HG03565 (cell line): ENCODE measurements around the gene CCM2.

Experiments used
- ATAC-seq: cut with Tn5 transposase; IDR thresholded peaks from one replicate; pipeline ENCODE4 v1.9.1; 2021; ENCODE audit warnings: mild to moderate bottlenecking, moderate library complexity; ENCODE audit not compliant: unreplicated experiment

The CCM2 gene

GRCh38 chr7:45064047-45064725 is 64.2 kb downstream of the CCM2 start:
- ATAC-seq: no peak

DNA sequence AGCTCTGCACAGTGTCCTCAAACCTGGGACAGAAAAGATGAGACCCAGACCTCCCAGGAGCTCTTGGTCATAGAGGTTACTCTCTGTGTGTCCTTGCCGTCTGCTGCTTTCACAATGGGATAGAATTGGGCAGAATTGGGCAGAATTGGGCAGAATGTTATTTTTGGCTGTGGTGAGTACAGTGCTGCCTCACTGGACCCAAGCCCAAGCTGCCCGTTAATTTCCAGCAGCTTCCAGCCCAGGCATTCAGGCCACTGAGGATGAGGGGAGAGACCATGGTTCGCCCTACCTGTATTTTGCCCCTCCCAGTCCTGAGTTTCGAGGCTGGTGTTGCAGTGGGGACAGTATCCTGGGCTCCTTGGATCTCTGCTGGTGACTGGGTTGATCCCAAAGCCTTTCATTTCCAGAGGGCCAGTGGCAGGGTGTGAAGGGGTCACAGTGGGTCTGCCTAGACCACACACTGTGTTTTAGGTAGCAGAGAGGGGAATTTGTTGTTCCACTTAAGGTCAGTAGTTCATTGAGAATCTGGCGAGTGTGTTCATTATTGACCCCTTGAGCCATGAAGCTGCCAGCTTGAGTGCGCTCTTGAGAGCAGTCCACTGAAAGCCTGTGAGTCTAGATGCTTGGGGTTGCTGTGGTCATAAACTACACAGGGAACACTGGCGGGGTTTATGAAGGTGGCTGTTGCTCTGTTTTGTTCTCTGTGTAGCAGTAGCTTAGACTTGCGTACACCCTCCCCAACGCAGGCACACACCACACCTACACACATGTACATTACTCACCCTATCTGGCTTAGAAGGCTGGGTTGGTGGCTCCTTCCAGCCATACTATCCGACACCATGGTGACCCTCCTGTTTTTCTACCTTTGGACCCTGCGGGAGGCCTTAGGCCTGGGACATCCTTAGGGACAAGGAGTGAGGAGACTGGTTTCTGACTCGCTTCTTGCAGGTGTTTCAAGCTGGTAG is 65.3 kb downstream of the CCM2 start:
- no peak for ATAC-seq

DNA sequence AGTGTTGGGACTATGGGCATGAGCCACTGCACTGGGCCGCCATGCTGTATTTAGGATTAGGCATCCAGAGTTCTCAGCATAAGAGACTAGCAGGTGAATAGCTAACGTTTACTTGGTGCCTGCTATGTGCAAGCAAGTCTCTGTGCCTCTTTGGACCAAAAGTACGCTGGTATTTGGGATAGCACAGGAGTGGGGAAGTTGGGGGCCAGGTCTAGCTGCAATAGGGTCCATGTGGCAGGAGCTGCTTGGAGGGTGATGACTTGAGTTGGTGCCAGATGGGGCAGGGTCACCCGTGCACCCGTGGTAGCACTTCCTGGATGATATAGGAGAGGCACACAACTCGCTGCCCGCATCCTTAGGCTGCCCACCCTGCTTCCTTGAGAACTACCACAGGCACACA is 66.4 kb downstream of the CCM2 start:
- ATAC-seq: no peak

- no peak for ATAC-seq
Measured at GRCh38 chr7:45067582-45067981, 67.6 kb downstream of the CCM2 start.

DNA sequence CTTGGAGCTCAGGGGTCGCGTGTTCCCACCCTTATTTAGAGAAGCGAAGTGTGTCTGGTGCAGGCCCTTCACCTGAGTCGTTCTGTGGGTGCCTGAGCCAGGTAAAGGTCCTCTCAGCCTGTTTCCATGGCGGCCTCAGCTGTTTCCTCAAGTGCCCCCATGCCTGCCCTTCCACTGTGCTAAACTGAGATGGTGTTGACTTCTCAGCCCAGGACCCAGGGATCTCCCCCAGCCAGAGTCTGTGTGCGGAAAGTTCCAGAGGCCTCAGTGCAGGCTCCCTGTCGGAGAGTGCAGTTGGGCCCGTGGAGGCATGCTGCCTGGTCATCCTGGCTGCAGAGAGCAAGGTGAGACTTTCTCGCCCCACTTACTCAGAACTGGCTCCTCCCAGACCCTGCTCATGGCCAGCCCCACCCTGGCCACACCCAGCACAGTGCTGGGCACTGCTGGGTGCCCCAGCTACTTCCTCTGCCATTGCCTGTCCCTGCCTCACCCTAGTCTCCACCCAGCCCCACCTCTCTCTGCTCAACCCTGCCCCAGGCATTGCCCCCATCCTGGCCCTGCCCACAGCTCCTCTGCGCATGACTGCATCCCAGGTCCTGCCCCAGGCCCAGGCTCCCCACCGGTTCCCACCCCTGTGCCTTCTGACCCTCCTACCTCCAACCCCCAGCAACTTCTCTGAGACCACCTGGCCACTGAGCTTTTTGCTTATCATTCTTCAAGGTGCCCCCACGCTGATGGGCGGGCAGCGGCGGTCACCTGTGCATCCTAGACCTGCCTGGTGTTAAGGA is 68.4 kb downstream of the CCM2 start:
- ATAC-seq: no peak

DNA sequence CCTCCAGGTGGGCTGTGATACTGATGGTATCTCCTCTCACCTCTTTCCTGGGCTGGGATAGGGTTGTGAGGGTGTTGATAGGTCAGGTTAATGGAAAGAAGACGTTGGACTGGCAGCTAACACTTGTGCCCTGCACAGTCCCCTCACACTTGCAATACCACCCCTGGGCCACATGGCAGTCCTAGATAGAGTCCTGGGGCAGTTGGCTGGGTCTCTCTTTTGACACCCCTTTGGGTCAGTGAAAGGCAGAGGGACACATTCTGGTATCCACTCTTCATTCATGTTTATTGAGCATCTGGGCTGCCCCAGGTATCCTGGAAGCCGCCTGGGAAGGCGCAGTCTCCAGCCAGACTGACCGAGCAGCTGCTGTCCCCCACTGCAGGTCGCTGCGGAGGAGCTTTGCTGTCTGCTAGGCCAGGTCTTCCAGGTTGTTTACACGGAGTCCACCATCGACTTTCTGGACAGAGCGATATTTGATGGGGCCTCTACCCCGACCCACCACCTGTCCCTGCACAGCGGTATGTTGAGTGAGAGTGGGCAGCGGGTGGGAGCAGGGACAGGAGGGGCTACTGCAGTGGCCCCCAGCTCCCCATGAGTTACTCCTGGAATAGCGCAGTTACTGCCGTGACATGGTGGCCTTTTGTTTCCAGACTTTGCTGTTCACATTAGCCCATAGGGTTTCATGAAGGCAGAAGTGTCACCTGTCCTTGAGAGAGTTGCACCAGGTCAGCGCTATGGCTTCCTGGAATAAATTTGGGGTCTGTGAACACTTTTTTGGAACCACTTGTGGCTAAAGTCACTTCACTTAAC is 69.6 kb downstream of the CCM2 start:
- no peak for ATAC-seq

DNA sequence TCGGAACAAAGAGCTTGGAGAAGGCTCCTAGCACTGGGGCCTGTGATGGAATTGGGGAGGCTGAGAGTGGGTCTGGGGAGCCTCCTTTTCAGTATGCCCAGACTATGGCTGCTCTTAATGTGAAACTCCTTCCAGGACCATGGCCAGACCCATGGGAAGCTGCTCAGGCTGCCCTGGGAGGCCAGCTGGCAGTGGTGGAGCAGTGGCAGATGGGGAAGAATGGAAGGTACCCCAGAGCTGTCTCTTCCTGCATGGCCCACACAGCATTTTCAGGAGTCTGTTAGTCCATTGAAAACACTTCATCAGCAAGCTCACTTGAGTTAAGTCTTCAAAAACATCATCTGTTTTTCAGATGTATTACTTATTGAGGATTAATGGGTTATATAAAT is 70.2 kb downstream of the CCM2 start:
- no peak for ATAC-seq

DNA sequence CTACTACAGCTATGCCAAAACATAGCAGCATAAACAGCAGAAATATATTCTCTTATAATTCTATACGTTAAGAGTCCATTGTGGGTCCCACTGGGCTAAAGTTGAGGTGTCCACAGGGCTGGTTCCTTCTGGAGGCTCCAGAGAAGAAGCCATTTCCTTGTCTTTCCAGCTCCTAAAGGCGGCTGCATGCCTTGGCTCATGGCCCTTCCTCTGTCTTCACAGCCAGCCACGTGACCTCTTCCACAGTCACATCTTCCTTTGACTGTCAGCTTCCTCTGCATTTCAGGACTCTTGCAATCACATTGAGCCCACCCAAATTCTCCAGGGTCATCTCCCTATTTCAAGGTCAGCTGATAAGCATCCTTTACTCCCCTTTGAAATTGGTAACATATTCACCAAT is 71.5 kb downstream of the CCM2 start:
- ATAC-seq: no peak

DNA sequence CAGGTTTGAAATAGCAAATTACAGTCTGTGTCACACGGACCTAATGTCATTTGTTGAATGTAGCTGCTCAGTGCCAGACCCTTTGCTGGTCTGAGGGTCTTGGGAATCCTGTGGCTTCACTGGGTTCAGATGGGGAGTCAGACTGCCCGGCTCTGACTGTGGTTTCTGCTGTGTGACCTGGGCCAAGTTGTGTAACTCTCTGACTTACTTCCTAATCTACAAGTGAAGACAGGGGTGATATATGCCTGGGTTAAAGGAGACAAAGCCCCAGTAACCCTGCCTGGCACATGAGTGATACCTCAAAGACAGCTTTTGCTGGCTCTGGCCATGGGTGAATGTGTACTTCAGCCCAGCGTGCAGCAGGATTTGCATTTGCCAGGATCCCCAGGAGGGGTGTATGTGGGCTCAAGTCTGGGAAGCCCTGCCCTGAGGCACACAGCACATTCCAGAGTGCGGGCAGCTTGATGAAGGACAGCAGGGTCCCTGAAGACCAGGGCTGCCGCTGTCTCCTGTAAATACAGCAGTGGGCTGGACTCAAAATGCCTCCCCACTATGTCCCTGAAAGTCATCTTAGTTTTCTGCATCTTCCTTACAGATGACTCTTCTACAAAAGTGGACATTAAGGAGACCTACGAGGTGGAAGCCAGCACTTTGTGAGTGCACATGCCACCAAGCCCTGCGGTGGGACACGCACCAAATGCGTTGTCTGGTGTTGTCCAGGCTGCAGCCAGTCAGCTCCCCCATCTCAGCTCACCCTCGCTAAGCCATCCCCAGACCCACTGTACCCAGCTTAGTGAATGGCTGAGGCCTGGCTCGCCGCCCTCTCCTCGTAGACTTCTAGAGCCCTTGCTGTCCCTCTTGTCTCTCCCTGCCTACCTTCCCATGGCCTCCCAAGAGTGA is 72.4 kb downstream of the CCM2 start:
- ATAC-seq: no peak

DNA sequence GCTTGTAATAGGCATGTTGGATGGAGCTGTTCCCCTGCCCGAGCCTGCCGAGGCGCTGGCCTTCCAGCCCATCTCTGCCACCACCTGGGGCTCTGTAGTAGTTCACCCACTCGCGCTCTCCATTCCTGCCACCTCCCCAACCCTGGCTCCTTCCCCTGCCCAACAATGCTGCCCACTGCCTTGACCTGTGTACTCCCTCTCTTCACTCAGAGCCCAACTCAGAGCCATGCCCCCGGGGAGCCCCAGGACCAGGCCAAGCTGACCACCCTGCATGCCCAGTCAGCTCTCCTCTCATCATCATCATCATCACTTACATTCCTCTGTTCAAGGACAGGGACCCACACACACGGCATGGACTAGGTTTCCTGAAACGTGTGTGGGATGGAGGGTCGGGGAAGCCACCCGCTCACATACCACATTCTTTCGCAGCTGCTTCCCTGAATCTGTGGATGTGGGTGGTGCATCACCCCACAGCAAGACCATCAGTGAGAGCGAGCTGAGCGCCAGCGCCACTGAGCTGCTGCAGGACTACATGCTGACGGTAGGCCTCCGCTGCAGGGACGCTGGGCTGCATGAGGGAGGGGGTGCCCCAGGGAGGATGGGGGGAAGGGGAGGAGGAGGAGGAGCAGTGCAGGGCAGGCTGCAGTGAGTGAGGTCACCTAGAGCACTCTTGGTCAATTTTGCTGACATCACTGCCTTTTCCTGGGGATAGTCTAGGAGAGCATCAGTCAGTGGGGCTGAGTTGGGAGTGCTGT is 73.2 kb downstream of the CCM2 start:
- ATAC-seq: no peak

DNA sequence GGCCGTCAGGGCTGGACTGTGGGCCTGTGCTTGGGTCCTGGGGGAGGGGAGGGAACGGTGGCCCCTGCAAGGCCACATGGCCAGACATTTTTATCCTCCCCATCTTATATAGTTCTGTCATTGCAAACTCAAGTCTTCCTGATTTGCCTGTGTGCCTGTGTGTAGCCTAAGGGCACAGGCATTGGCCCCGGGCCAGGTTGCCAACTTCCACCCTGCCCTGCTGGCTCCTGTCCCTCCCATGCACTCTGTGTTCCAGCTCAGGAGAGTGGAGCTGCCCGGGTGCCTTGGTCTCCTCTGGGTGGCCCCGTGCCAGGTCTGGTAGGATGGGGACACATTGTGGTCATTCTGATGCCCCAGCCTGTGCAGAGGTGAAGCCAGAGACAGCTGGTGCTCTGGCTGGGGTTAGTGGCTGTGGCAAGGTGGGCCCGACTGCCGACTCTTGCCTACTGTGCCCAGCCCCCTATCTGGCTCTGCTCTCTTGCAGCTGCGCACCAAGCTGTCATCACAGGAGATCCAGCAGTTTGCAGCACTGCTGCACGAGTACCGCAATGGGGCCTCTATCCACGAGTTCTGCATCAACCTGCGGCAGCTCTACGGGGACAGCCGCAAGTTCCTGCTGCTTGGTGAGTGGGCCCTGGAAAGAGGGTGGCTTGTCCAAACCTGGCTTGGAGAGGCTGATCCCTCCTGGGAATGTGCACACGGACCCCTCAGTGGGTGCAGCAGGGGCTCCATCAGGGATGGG is 74.0 kb downstream of the CCM2 start:
- no peak for ATAC-seq

DNA sequence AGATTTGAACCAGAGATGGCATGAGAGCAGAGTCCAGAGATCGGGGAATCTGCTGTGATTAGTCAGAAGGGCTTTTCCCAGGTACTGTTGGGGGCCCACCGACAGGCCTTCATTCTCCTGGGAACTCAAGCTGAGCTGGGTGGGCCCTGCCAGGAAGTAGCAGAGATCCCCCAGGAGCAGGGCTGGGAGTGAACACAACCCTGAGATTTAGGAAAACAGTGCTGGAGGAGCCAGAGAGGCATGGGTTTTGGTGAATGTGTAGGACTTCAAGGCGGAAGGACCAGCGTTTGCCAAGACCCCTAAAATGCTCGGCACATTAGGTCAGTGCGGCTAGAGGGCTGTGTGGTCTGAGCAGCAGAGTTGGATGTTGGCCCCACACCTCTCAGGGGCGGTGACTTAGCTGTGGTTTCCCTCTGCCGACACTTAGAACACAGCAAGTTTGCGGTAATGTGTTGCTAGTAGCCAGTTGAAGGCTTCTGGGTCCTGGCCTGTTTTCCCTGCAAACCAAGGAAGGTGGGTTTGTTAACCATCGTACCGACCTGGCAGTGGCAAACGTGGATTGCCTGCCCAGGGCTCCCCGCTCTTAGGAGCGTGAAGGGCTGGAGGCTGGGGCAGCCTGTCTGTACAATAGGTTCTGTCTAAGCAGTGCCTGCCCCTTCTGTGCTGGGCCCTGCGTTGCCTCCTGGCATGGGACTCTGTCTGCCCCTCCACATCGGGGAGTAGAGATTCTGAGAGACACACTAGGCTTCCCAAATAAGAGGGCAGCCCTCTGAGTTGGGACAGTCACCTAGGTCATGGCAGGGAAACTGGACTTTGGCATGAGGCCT is 74.7 kb downstream of the CCM2 start:
- no peak for ATAC-seq

GRCh38 chr7:45075355-45075644 is 75.3 kb downstream of the CCM2 start:
- ATAC-seq: no peak

- no peak for ATAC-seq
Measured at GRCh38 chr7:45075871-45076796, 76.1 kb downstream of the CCM2 start.

- ATAC-seq: no peak
Measured at GRCh38 chr7:45076946-45077345, 76.9 kb downstream of the CCM2 start.

- no peak for ATAC-seq
Measured at GRCh38 chr7:45077579-45077978, 77.6 kb downstream of the CCM2 start.
